Measurements from ENCODE around the gene MED12L.

Gene MED12L

DNA sequence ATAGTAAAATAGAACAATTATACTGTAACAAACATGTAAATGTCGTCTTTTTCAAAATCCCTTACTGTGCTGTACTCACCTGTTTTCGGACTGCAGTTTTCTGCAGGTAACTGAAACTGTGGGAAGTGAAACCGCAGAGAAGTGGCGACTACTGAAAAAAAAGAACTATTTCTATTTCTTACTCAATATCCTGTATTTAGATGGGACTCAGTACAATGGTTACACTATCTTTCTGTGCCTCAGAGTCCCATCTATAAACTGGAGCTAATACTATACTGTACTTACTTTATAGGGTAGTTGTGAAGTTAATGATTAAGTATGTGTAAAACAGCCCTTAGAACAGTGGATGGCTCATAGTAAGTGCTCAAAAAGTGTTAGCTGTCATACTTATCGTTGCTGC is 313.4 kb downstream of the MED12L start:
- Mint-ChIP-seq H3K4me1 (no peaks in the 10 kb centered on the region), H3K27ac (no peak overlapping the region), H3K36me3 (ENCODE audit: low read depth) (peaks cover 17% of the 10 kb centered on the region), H3K27me3 (ENCODE audit: low read depth) (no peaks in the 10 kb centered on the region), H3K4me3 (no peak overlapping the region), H3K9me3 (no peaks in the 10 kb centered on the region)
- TF ChIP-seq, protein P1, sequence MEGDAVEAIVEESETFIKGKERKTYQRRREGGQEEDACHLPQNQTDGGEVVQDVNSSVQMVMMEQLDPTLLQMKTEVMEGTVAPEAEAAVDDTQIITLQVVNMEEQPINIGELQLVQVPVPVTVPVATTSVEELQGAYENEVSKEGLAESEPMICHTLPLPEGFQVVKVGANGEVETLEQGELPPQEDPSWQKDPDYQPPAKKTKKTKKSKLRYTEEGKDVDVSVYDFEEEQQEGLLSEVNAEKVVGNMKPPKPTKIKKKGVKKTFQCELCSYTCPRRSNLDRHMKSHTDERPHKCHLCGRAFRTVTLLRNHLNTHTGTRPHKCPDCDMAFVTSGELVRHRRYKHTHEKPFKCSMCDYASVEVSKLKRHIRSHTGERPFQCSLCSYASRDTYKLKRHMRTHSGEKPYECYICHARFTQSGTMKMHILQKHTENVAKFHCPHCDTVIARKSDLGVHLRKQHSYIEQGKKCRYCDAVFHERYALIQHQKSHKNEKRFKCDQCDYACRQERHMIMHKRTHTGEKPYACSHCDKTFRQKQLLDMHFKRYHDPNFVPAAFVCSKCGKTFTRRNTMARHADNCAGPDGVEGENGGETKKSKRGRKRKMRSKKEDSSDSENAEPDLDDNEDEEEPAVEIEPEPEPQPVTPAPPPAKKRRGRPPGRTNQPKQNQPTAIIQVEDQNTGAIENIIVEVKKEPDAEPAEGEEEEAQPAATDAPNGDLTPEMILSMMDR (IDR thresholded peaks at IDR 0.05; ENCODE audit: unreplicated experiment in 3 of 3): no peak

- Mint-ChIP-seq H3K9me3 (no peaks in the 10 kb centered on the region), H3K4me3 (no peak overlapping the region), H3K4me1 (no peaks in the 10 kb centered on the region), H3K36me3 (ENCODE audit: low read depth) (peaks cover 4% of the 10 kb centered on the region), H3K27me3 (ENCODE audit: low read depth) (no peaks in the 10 kb centered on the region), H3K27ac (no peak overlapping the region)
- TF ChIP-seq, protein P1 (IDR thresholded peaks at IDR 0.05; ENCODE audit: unreplicated experiment in 3 of 3): no peak
Observed at GRCh38 chr3:151400341-151400740, 314.9 kb downstream of the MED12L start.

GRCh38 chr3:151402349-151402748 is 316.9 kb downstream of the MED12L start:
- TF ChIP-seq, protein P1 (IDR thresholded peaks at IDR 0.05; ENCODE audit: unreplicated experiment in 3 of 3): no peak
- Mint-ChIP-seq H3K4me1 (no peaks in the 10 kb centered on the region), H3K27ac (no peak overlapping the region), H3K27me3 (ENCODE audit: low read depth) (no peaks in the 10 kb centered on the region), H3K4me3 (no peak overlapping the region), H3K9me3 (no peaks in the 10 kb centered on the region), H3K36me3 (ENCODE audit: low read depth) (no peaks in the 10 kb centered on the region)

- TF ChIP-seq, protein P1 (IDR thresholded peaks at IDR 0.05; ENCODE audit: unreplicated experiment in 3 of 3): no peak
Observed at GRCh38 chr3:151403246-151403645, 317.8 kb downstream of the MED12L start.

DNA sequence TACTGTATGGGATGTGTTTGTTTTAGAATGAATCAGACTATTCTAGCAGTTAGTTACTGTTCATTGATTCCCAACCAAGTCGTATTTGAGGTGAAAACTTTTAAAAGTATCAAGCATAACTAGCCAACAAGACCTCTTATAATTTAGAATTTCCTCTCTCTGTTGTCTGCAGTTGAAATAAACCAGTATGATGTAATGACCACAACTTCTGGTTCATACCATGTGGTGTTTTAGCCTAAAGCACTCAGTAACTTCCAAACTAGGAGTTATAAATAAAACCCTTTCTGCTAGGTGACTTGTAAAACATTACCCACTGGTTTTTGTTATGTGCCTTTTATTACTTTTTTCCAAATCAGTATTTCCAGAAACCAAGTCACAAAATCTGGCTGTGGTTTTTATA is 318.9 kb downstream of the MED12L start:
- Mint-ChIP-seq H3K36me3 (ENCODE audit: low read depth) (no peaks in the 10 kb centered on the region), H3K9me3 (no peaks in the 10 kb centered on the region), H3K4me1 (no peaks in the 10 kb centered on the region), H3K4me3 (no peak overlapping the region), H3K27ac (peak overlapping the region in 1 of 3 experiments; percentile 66), H3K27me3 (ENCODE audit: low read depth) (no peaks in the 10 kb centered on the region)
- TF ChIP-seq, protein P1 (IDR thresholded peaks at IDR 0.05; ENCODE audit: unreplicated experiment in 3 of 3): no peak

More at GRCh38 chr3:151403246-151403645, 317.8 kb downstream of the MED12L start:
- H3K36me3 Mint-ChIP-seq (ENCODE audit: low read depth): no peaks in the 10 kb centered on the region
- H3K4me1 Mint-ChIP-seq: no peaks in the 10 kb centered on the region
- H3K9me3 Mint-ChIP-seq: no peaks in the 10 kb centered on the region
- no peak overlapping the region for H3K27ac Mint-ChIP-seq
- H3K4me3 Mint-ChIP-seq: no peak overlapping the region
- H3K27me3 Mint-ChIP-seq (ENCODE audit: low read depth): no peaks in the 10 kb centered on the region

DNA sequence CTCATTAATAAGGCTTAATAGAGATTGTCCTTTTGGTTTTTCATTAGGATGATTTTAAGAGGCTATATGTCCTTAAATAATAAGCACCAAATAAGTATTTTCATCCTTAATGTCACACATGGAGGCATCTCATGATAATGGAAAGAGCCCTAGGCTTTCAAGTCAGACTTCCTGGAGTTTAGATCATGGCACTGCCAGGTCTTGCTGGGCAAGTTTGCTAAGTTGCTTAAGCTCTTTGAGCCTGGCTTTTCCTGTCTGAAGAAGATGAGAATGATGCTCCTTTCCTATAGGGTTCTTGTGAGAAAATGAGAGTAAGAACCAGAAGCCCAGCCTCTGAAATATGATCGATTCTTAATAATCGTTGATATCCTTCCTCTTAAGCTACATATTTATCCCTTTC is 322.5 kb downstream of the MED12L start:
- TF ChIP-seq, protein P1 (IDR thresholded peaks at IDR 0.05; ENCODE audit: unreplicated experiment in 3 of 3): no peak
- Mint-ChIP-seq H3K9me3 (no peaks in the 10 kb centered on the region), H3K4me3 (no peak overlapping the region), H3K27ac (no peak overlapping the region), H3K36me3 (ENCODE audit: low read depth) (peaks cover 4% of the 10 kb centered on the region), H3K27me3 (ENCODE audit: low read depth) (no peaks in the 10 kb centered on the region), H3K4me1 (peaks cover 9% of the 10 kb centered on the region)

All from nephron (organoid).